Peyer's patch (tissue), 4 donors: ENCODE results near the gene HABP4. TPM values are rescaled to one million over a fixed set of nuclear protein-coding genes. Genes with fewer than 3 reads are reported as not detected.

ENCODE experiments used
- DNase-seq, 3 donors: peaks; one replicate each; pipeline ENCODE4 v3.0.0-alpha.2; 2017 to 2019
- H3K27ac ChIP-seq, 4 donors: fragments of 200-600 bp; sonication (generic); one replicate each; pipeline ENCODE4 v1.5.1; 2016 to 2019
- H3K27me3 ChIP-seq, 2 donors: fragments of 200-600 bp; sonication (generic); one replicate each; pipeline ENCODE4 v1.5.1; 2019
- H3K36me3 ChIP-seq, 3 donors: fragments of 200-600 bp; sonication (generic); one replicate each; pipeline ENCODE4 v1.5.1; 2016 to 2019
- H3K4me1 ChIP-seq, 4 donors: fragments of 200-600 bp; sonication (generic); one replicate each; pipeline ENCODE4 v1.5.1; 2016 to 2019
- H3K4me3 ChIP-seq, 4 donors: fragments of 200-600 bp; sonication (generic); 1 replicate in 3 of 4; 2 replicates in 1 of 4; pipeline ENCODE4 v1.5.1; 2016 to 2019; ENCODE audit warnings: mild to moderate bottlenecking in 1 of 4
- H3K9me3 ChIP-seq, 4 donors: fragments of 200-600 bp; sonication (generic); one replicate each; pipeline ENCODE4 v1.5.1; 2016 to 2019; ENCODE audit warnings: mild to moderate bottlenecking in 1 of 4
- POLR2A ChIP-seq, 2 donors: fragments of 450-650 bp; IDR thresholded peaks; one replicate each; pipeline ENCODE4 v1.5.1; 2017; ENCODE audit warnings: antibody characterized with exemption in 2 of 2, mild to moderate bottlenecking in 2 of 2, moderate library complexity in 2 of 2
- total RNA-seq, 4 donors: library from RNA; depleted of rRNA; stranded (reverse); fragments of >200 nt; gene quantifications; one replicate each; pipeline ENCODE4 v1.1.0, GENCODE V29; 2016
- TF ChIP-seq, protein P1 (sequence below), 6 experiments: fragments of 450-650 bp in 4 of 6; fragments of 200-600 bp in 2 of 6; sonication (generic) in 1 of 6; IDR thresholded peaks; one replicate each; pipeline ENCODE4 v1.5.1; 2017 to 2019; ENCODE audit warnings: antibody characterized with exemption in 6 of 6, mild to moderate bottlenecking in 3 of 6, moderate library complexity in 1 of 6

HABP4 gene
- total RNA-seq, 4 donors from 2014 or later: 3.2 to 19.8 (median 5.1) TPM

DNA sequence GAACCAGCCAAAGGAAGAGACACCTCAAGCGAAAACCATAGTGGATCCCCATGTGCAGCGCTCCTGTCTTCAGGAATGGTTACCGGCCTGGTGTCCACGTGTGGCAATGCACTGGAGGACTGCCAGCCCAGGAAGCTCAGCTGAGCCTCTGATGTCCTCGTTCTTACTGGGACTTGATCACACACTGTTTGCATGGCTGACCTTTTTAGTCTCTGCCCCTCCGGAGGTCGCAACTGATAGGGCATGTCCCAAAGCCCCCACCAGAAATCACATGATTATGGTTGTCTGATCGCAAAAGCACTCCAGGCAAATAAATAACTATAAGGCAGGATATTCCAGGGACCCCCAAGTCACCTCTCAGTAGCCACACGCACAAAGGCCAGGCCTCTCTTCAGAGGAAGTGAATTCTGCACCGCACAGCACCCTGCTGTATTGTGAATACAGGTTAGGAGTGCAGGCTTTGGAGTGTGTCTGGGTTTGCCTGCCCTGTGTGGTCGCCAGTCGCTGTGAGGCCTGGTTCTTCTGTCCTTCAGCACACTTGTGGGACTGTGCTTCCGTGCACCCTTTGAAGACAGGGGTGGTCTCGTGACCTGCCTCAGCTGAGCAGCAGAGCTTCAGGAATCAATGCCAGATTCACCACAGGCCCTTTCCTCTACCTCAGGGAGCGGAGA lies 13.4 kb upstream of the HABP4 start:
- no peak overlapping the region for H3K4me3 ChIP-seq
- no peak for DNase-seq
- no peaks in the 10 kb centered on the region for H3K36me3 ChIP-seq
- TF ChIP-seq POLR2A (IDR thresholded peaks at IDR 0.05): no peak
- TF ChIP-seq, protein P1, sequence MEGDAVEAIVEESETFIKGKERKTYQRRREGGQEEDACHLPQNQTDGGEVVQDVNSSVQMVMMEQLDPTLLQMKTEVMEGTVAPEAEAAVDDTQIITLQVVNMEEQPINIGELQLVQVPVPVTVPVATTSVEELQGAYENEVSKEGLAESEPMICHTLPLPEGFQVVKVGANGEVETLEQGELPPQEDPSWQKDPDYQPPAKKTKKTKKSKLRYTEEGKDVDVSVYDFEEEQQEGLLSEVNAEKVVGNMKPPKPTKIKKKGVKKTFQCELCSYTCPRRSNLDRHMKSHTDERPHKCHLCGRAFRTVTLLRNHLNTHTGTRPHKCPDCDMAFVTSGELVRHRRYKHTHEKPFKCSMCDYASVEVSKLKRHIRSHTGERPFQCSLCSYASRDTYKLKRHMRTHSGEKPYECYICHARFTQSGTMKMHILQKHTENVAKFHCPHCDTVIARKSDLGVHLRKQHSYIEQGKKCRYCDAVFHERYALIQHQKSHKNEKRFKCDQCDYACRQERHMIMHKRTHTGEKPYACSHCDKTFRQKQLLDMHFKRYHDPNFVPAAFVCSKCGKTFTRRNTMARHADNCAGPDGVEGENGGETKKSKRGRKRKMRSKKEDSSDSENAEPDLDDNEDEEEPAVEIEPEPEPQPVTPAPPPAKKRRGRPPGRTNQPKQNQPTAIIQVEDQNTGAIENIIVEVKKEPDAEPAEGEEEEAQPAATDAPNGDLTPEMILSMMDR (IDR thresholded peaks at IDR 0.05): no peak
- H3K9me3 ChIP-seq: no peaks in the 10 kb centered on the region
- H3K4me1 ChIP-seq: no peaks in the 10 kb centered on the region
- H3K27me3 ChIP-seq: no peaks in the 10 kb centered on the region
- H3K27ac ChIP-seq: no peak overlapping the region

DNA sequence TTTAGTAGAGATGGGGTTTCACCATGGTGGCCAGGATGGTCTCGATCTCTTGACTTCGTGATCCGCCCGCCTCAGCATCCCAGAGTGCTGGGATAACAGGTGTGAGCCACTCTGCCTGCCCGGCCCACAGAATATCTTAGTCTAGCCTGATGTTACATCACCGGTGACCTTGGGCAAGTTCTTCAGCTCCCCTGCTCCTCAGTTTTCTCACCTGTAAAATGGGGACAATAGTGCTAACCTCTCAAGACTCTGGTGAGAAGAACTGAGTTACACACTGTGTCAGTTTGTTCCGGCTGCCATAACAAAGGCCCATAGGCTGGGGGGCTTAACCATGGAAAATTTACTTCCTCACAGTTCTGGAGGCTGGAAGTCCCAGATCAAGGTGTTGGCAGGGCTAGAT lies 12.5 kb upstream of the HABP4 start:
- TF ChIP-seq, protein P1 (IDR thresholded peaks at IDR 0.05): no peak
- TF ChIP-seq POLR2A (IDR thresholded peaks at IDR 0.05): no peak
- Histone ChIP-seq H3K9me3 (no peaks in the 10 kb centered on the region), H3K4me3 (no peak overlapping the region), H3K27me3 (no peaks in the 10 kb centered on the region), H3K36me3 (no peaks in the 10 kb centered on the region), H3K27ac (no peak overlapping the region), H3K4me1 (no peaks in the 10 kb centered on the region)
- DNase-seq: no peak

DNA sequence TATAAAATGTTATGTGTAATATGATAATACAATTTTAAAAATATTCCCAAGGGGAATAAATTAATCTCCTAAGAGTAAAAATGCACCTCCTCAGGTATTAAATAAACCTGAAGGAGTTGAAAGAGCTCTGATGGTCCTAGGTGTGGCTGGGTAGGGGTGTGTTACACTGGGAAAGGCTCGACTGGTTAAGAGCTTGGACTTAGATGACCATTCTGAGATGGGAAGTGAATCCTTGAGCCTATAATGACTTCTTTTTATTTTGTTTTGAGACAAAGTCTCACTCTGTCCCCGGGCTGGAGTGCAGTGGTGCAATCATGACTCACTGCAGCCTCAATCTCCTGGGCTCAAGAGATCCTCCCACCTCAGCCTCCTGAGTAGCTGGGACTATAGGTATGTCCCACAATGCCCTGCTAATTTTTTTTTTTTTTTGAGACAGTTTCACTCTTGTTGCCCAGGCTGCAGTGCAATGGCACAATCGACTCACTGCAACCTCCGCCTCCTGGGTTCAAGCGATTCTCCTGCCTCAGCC lies 9.2 kb upstream of the HABP4 start:
- DNase-seq: no peak
- Histone ChIP-seq H3K27me3 (no peaks in the 10 kb centered on the region), H3K9me3 (no peaks in the 10 kb centered on the region), H3K36me3 (no peaks in the 10 kb centered on the region), H3K4me1 (no peaks in the 10 kb centered on the region), H3K4me3 (no peak overlapping the region), H3K27ac (no peak overlapping the region)
- TF ChIP-seq, protein P1 (IDR thresholded peaks at IDR 0.05): no peak
- TF ChIP-seq POLR2A (IDR thresholded peaks at IDR 0.05): no peak

DNA sequence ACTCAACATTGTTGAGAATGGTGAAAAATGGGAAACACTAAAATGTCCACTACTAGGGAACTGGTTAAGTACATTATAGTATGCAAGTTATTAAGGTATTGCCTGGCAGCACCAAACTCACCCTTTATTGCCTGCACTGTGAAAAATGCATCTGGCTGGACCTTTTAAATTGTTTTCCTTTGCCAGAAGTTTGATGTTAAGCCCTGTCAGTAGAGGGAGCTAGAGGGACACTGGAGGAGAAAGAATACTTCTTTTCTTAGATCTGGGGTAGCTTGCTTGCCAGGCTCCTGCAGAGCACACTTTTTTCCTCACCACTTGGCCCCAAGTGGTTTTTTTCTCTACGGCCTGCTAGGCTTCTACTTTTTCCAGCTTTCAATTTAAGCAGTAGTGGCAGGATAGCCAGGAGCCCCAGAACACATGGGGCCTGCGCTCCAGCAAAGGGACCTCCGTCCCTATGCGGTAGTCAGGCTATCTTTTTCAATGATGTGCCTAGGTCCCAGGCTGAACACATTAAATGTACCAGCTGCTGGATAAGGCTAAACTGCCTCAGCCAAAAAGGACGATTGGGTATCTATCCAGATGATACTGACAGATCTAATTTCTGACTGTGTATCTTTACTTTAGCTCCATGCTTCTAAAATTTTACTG lies 8.0 kb upstream of the HABP4 start:
- Histone ChIP-seq H3K9me3 (no peaks in the 10 kb centered on the region), H3K27ac (no peak overlapping the region), H3K36me3 (no peaks in the 10 kb centered on the region), H3K27me3 (no peaks in the 10 kb centered on the region), H3K4me1 (no peaks in the 10 kb centered on the region), H3K4me3 (no peak overlapping the region)
- peak in 1 of 3 donors; percentile 53 for DNase-seq
- TF ChIP-seq POLR2A (IDR thresholded peaks at IDR 0.05): no peak
- TF ChIP-seq, protein P1 (IDR thresholded peaks at IDR 0.05): peak in 4 of 6 experiments; percentile 38 to 74 (median 68)

DNA sequence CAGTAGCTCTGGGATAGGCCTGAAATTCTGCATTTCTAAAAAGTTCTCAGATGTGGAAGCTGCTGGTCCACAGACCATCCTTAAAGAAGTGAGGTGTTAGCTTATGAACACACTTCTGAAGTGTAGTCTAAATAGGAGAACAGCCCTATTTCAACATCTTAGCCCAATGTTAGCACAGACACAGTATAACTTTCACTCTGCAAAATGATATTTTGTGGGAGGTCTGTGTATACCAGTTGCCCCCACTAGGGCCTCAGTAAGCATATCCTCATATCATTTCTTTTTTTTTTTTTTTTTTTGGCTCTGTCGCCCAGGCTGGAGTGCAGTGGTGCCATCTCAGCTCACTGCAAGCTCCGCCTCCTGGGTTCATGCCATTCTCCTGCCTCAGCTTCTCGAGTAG lies 7.5 kb upstream of the HABP4 start:
- Histone ChIP-seq H3K4me3 (no peak overlapping the region), H3K9me3 (no peaks in the 10 kb centered on the region), H3K27ac (no peak overlapping the region), H3K36me3 (no peaks in the 10 kb centered on the region), H3K27me3 (no peaks in the 10 kb centered on the region), H3K4me1 (no peaks in the 10 kb centered on the region)
- TF ChIP-seq POLR2A (IDR thresholded peaks at IDR 0.05): no peak
- TF ChIP-seq, protein P1 (IDR thresholded peaks at IDR 0.05): no peak
- no peak for DNase-seq
